Pancreas (tissue), 10 donors: Measurements from ENCODE around the gene ISY1. TPM values are rescaled to one million over a fixed set of nuclear protein-coding genes. Genes with fewer than 3 reads are reported as not detected.

Experiments
- ATAC-seq, 4 donors: fragments of 200-7000 bp; cut with Tn5 transposase; one replicate each; pipeline versions ENCODE4 v1.8.0 to v1.9.1; 2020; ENCODE audit warnings: mild to moderate bottlenecking in 4 of 4, moderate library complexity in 4 of 4
- DNase-seq, 6 donors: peaks; one replicate each; pipeline ENCODE4 v3.0.0-alpha.2; 2020
- FAIRE-seq: peaks from 2 replicates; lab custom pipeline; 2012; peaks lifted over from hg19 to GRCh38; lab: Jason Lieb, UNC
- H3K27ac ChIP-seq, 4 donors: fragments of 200-600 bp; sonication (generic); 1 replicate in 3 of 4; 2 replicates in 1 of 4; pipeline versions ENCODE4 v1.5.0 to v1.8.0; 2020
- H3K27me3 ChIP-seq, 4 donors: fragments of 200-600 bp; one replicate each; pipeline ENCODE4 v1.8.0; 2021
- H3K36me3 ChIP-seq, 3 donors: fragments of 200-600 bp; sonication (generic) in 1 of 3; one replicate each; pipeline versions ENCODE4 v1.5.0 to v1.8.0; 2020 to 2021
- H3K4me1 ChIP-seq, 3 donors: fragments of 200-600 bp; one replicate each; pipeline ENCODE4 v1.8.0; 2021
- H3K4me3 ChIP-seq, 4 donors: fragments of 200-600 bp; sonication (generic) in 2 of 4; one replicate each; pipeline versions ENCODE4 v1.5.0 to v1.8.0; 2020 to 2021
- H3K9me3 ChIP-seq, 4 donors: fragments of 200-600 bp; one replicate each; pipeline ENCODE4 v1.8.0; 2021
- WGBS, 2 donors: extraction: QIAGEN DNeasy Blood & Tissue Kit; methylation state at CpG; one replicate each; pipeline ENCODE4 v1.1.7; 2013; 5-methylcytosine and 5-hydroxymethylcytosine counted together
- intact Hi-C, 3 donors: fragments of 100-400 bp; cut with DNase I; formaldehyde crosslinking; loops; one replicate each; pipeline versions ENCODE4 v1.11.1 to v1.14.2; 2022
- polyA plus RNA-seq, 2 donors: library from polyadenylated mRNA; stranded (reverse); fragments of 200-250 nt; gene quantifications; one replicate each; pipeline ENCODE4 v1.2.3, GENCODE V29; 2013
- total RNA-seq, 6 donors: library from RNA; stranded (reverse); fragmentation: NEBNext Ultra II Directional in 4 of 6; extraction: Animal tissue kit (Norgen Biotek cat#: 25700) in 4 of 6; gene quantifications; one replicate each; pipeline versions ENCODE4 v1.2.1 to v1.2.4, GENCODE V29; 2021 to 2023
- TF ChIP-seq, protein P1 (sequence below), 4 donors: fragments of 200-600 bp; sonication (generic) in 3 of 4; IDR thresholded peaks; one replicate each; pipeline versions ENCODE4 v1.5.0 to v1.8.0; 2021; ENCODE audit warnings: antibody characterized with exemption in 4 of 4
- donor health status: healthy with polysubstance abuse.
- donor health status: DM: no; HTN: no; CAD: no; lungs with moderate emphysema.
- donor health status: DM: no; HTN: no; CAD: no.
- donor health status: control.
- donor health status: control.
- donor health status: Bipolar disorder and iron deficiency.
- donor health status: DM: yes; HTN: yes; CAD: no.
- donor health status: DM: no; HTN: no; CAD: no.
- donor health status: DM: no; HTN: no; CAD: no.
- donor health status: DM: yes; HTN: yes; CAD: no.

ISY1 gene
- total and polyA plus RNA-seq, 8 donors, result 9.2 to 17.2 (median 13.8) TPM

DNA sequence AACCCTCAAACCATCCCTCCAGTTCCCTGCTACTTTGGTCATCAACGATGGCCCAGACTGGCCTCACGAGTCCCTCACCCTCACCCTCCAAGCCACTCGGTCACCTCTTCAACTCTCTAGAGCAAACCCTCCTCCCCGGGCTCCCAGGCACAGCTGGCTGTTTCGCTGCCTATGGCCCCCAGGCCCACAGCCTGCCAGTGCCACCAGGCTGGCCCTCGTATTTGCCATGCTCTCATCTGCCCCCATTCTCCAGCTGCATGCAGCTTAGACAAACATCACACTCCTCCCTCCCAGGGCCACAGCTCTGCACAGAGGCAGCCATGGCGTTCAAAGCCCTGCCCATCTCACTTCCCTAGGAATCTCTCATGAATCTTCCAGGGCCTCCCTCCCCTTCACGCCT is 53.1 kb downstream of the ISY1 start:
- no peaks in the 10 kb centered on the region for H3K36me3 ChIP-seq
- TF ChIP-seq, protein P1, sequence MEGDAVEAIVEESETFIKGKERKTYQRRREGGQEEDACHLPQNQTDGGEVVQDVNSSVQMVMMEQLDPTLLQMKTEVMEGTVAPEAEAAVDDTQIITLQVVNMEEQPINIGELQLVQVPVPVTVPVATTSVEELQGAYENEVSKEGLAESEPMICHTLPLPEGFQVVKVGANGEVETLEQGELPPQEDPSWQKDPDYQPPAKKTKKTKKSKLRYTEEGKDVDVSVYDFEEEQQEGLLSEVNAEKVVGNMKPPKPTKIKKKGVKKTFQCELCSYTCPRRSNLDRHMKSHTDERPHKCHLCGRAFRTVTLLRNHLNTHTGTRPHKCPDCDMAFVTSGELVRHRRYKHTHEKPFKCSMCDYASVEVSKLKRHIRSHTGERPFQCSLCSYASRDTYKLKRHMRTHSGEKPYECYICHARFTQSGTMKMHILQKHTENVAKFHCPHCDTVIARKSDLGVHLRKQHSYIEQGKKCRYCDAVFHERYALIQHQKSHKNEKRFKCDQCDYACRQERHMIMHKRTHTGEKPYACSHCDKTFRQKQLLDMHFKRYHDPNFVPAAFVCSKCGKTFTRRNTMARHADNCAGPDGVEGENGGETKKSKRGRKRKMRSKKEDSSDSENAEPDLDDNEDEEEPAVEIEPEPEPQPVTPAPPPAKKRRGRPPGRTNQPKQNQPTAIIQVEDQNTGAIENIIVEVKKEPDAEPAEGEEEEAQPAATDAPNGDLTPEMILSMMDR (IDR thresholded peaks at IDR 0.05), result no peak
- H3K4me3 ChIP-seq, result no peak overlapping the region
- no peaks in the 10 kb centered on the region for H3K9me3 ChIP-seq
- ATAC-seq (no peak), FAIRE-seq (no peak), DNase-seq (no peak)
- H3K27ac ChIP-seq, result no peak overlapping the region
- no peaks in the 10 kb centered on the region for H3K27me3 ChIP-seq
- intact Hi-C loops, result no loop called here
- H3K4me1 ChIP-seq, result no peaks in the 10 kb centered on the region
- 86 to 88% methylated on average over 8 of the region's 8 CpGs for WGBS, 2 donors

DNA sequence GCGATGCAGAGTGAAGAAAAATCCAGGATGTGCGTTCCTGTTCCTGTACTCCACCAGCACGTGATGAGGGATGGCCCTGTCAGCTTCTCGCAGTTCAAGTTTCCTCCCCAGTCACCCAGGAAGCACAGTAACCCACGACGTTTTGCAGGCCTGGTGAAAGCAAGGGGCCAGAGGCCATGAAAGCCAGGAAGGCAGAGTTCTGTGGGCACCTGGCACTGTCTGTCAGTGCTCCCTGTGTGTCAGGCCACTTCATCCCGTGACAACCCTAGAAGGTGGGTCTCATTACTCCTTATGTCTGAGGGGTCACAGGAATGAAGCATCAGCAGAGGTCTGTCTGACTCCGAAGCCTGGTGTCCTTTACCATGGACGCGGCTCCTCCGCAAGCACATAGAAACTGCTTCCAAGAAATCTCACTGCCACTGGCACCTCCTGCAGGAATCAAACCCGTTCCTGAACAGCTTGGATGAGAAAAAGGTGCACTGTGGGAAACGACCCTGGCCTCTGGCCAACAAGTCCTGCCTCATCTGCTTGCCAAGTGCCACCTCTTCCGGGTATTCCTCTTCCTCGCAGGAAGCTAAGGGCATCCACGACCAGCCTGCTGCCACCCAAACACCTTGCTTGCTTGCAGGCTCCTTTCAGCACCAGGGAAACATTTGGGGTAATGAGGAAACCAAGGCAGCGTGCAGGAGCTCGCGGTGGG is 53.8 kb downstream of the ISY1 start:
- Histone ChIP-seq H3K36me3 (no peaks in the 10 kb centered on the region), H3K4me3 (no peak overlapping the region), H3K9me3 (no peaks in the 10 kb centered on the region), H3K27me3 (no peaks in the 10 kb centered on the region), H3K4me1 (no peaks in the 10 kb centered on the region), H3K27ac (no peak overlapping the region)
- peak in 4 of 6 donors; percentile 35 to 79 (median 56) for DNase-seq
- peak; percentile 47 to 58 (median 54) for ATAC-seq
- no peak for FAIRE-seq
- WGBS, 2 donors, result 63 to 65% methylated on average over 19 of the region's 19 CpGs
- TF ChIP-seq, protein P1 (IDR thresholded peaks at IDR 0.05), result no peak
- intact Hi-C loops, result no loop called here

DNA sequence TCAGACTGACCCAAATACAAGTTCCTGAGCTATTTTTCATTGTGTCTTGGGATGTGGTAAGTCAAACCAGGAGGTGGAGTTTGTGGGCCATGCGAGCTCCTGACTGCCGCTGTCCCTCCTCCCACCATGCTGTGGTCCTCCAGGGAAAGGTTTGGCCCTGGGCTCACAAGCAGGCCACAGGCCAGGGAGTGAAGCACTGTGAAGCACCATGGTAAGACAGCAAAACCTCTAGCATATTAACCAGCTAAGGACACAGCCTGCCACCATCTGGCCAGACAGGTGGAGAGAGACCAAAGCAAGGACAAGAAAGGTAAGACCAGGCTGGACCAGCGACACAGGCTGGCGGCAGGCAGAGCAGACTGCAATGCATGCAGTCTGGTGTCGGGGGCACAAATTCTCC is 54.5 kb downstream of the ISY1 start:
- DNase-seq (no peak), FAIRE-seq (no peak), ATAC-seq (peak in 3 of 4 donors; percentile 31 to 43 (median 36))
- Histone ChIP-seq H3K36me3 (no peaks in the 10 kb centered on the region), H3K9me3 (no peaks in the 10 kb centered on the region), H3K27me3 (no peaks in the 10 kb centered on the region), H3K4me3 (no peak overlapping the region), H3K27ac (no peak overlapping the region), H3K4me1 (no peaks in the 10 kb centered on the region)
- intact Hi-C loops, result no loop called here
- TF ChIP-seq, protein P1 (IDR thresholded peaks at IDR 0.05), result no peak
- 85 to 92% methylated on average over 5 of the region's 5 CpGs for WGBS, 2 donors

DNA sequence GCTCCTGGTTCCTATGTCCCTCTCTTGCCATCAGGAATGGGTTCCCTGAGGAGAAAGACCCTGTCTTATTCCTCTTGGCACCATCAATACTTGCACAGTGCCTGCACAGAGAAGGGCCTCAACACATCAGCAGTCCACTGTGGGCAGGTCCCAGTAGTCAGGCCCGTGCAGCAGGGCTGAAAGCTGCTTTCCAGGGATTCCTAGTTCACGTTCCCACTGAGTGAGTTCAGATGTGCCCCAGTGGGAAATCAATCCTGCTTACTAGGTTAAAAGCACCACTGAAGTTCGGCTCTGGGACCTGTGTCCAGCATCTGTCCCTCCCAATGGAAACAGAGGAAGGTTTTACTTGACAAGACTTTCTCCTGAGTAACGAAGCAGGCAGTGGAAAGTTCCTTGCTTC is 55.0 kb downstream of the ISY1 start:
- FAIRE-seq, result no peak
- WGBS, 2 donors, result 79 to 81% methylated on average over 4 of the region's 4 CpGs
- H3K4me3 ChIP-seq, result no peak overlapping the region
- H3K27ac ChIP-seq, result no peak overlapping the region
- H3K9me3 ChIP-seq, result no peaks in the 10 kb centered on the region
- TF ChIP-seq, protein P1 (IDR thresholded peaks at IDR 0.05), result no peak
- no peaks in the 10 kb centered on the region for H3K36me3 ChIP-seq
- no peaks in the 10 kb centered on the region for H3K27me3 ChIP-seq
- intact Hi-C loops, result no loop called here
- H3K4me1 ChIP-seq, result no peaks in the 10 kb centered on the region
- ATAC-seq, result no peak
- DNase-seq, result no peak

DNA sequence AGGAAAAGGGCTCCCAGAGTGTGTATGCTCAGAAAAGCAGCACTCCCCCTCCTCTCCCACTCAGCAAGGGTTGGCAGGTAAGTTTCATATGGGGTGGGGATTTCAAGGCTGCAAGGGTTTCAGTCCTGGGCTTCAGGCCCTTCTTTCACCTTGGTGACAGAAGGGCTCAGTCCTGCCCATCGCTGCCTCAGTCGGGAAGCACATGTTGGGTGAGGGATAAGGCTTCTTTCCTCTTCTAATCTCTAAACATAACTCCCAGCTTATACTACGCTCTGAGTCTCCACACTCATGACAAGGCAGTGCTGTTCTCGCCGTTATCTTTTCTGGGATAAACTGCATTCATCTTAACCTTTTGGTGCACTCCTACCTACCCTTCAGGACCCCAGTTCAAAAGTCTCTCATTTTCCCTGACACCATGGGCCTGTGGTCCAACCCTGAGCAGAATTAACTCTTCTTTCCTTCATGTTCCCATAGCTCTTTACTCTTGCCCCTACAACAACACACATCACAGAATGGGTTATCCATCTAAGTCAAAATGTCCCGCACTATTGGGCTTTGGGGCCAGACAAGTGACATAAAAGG is 56.3 kb downstream of the ISY1 start:
- Histone ChIP-seq H3K27me3 (no peaks in the 10 kb centered on the region), H3K4me1 (no peaks in the 10 kb centered on the region), H3K4me3 (no peak overlapping the region), H3K27ac (no peak overlapping the region), H3K9me3 (no peaks in the 10 kb centered on the region), H3K36me3 (no peaks in the 10 kb centered on the region)
- ATAC-seq (no peak), DNase-seq (no peak), FAIRE-seq (no peak)
- TF ChIP-seq, protein P1 (IDR thresholded peaks at IDR 0.05), result no peak
- 72 to 81% methylated on average over 6 of the region's 6 CpGs for WGBS, 2 donors
- intact Hi-C loops, result no loop called here
